ENCODE measurements around the gene TCF4.

- TF ChIP-seq, protein P1, sequence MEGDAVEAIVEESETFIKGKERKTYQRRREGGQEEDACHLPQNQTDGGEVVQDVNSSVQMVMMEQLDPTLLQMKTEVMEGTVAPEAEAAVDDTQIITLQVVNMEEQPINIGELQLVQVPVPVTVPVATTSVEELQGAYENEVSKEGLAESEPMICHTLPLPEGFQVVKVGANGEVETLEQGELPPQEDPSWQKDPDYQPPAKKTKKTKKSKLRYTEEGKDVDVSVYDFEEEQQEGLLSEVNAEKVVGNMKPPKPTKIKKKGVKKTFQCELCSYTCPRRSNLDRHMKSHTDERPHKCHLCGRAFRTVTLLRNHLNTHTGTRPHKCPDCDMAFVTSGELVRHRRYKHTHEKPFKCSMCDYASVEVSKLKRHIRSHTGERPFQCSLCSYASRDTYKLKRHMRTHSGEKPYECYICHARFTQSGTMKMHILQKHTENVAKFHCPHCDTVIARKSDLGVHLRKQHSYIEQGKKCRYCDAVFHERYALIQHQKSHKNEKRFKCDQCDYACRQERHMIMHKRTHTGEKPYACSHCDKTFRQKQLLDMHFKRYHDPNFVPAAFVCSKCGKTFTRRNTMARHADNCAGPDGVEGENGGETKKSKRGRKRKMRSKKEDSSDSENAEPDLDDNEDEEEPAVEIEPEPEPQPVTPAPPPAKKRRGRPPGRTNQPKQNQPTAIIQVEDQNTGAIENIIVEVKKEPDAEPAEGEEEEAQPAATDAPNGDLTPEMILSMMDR (IDR thresholded peaks at IDR 0.05; ENCODE audit: low read depth, low read length, poor library complexity, severe bottlenecking): no peak
- no peak for TF ChIP-seq EZH2phosphoT487 (IDR thresholded peaks at IDR 0.05; ENCODE audit: borderline replicate concordance, low read length)
These were observed 32.5 kb downstream of the TCF4 start for GRCh38 chr18:55555395-55556027.

Data from DOHH2 (cell line).